Stimulated activated naive CD4-positive, alpha-beta T cell (primary cell): ENCODE data around the gene KNCN.

Experiments
- DNase-seq, 6 experiments: peaks; one replicate each; lab custom pipeline; 2025; lab: John Stamatoyannopoulos, UW

The KNCN gene

GRCh38 chr1:46503421-46503820 lies 48.0 kb downstream of the KNCN start:
- DNase-seq: no peak

- no peak for DNase-seq
Measured at GRCh38 chr1:46501528-46501927, 49.9 kb downstream of the KNCN start.

GRCh38 chr1:46497665-46498064 lies 53.8 kb downstream of the KNCN start:
- no peak for DNase-seq

- no peak for DNase-seq
Measured at GRCh38 chr1:46497020-46497419, 54.4 kb downstream of the KNCN start.

GRCh38 chr1:46496505-46496904 lies 54.9 kb downstream of the KNCN start:
- DNase-seq: no peak

- no peak for DNase-seq
Measured at GRCh38 chr1:46495778-46496177, 55.7 kb downstream of the KNCN start.
